Cardiac muscle cell (in vitro differentiated cells and primary cell): ENCODE data around the gene ARMC2. TPM values are rescaled to one million over a fixed set of nuclear protein-coding genes. Genes with fewer than 3 reads are reported as not detected.

Source experiments
- DNase-seq, 2 donors: peaks; one replicate each; pipeline versions ENCODE4 v3.0.0 to v3.0.0-alpha.2; 2010 to 2017; ENCODE audit warnings: low read depth in 1 of 2, low spot score in 1 of 2
- H3K27ac ChIP-seq: fragments of 200-600 bp; sonication (generic); 2 replicates; pipeline ENCODE4 v1.5.1; 2016
- H3K27me3 ChIP-seq: fragments of 200-600 bp; sonication (generic); 2 replicates; pipeline ENCODE4 v1.6.0; 2016; ENCODE audit warnings: control low read depth
- H3K36me3 ChIP-seq: fragments of 200-600 bp; sonication (generic); 2 replicates; pipeline ENCODE4 v1.5.1; 2016; ENCODE audit warnings: control low read depth
- H3K4me1 ChIP-seq: fragments of 200-600 bp; sonication (generic); 2 replicates; pipeline ENCODE4 v1.8.1; 2017; ENCODE audit warnings: low read depth, mild to moderate bottlenecking, mixed run types
- H3K4me3 ChIP-seq: fragments of 200-600 bp; sonication (generic); 2 replicates; pipeline ENCODE4 v1.5.1; 2016; ENCODE audit warnings: mild to moderate bottlenecking
- H3K9me3 ChIP-seq: fragments of 200-600 bp; sonication (generic); 2 replicates; pipeline ENCODE4 v1.5.1; 2017; ENCODE audit warnings: low read depth, mild to moderate bottlenecking, control low read depth
- polyA plus RNA-seq: library from polyadenylated mRNA; unstranded; fragments of >200 nt; fragmentation: Nextera tagmentation; extraction: Ambion mirVana; gene quantifications from 2 replicates; pipeline ENCODE4 v1.2.1, GENCODE V29; 2016
- total RNA-seq: library from RNA; depleted of rRNA; stranded (reverse); fragments of >200 nt; gene quantifications from 2 replicates; pipeline ENCODE4 v1.2.3, GENCODE V29; 2016
- TF ChIP-seq, protein P1 (sequence below): IDR thresholded peaks from 2 replicates; pipeline ENCODE4 v1.5.1; 2012; ENCODE audit warnings: low read depth, mild to moderate bottlenecking, low read length

The ARMC2 gene
- total and polyA plus RNA-seq, 2 experiments from 2014 or later: 2.6 to 3.3 TPM

DNA sequence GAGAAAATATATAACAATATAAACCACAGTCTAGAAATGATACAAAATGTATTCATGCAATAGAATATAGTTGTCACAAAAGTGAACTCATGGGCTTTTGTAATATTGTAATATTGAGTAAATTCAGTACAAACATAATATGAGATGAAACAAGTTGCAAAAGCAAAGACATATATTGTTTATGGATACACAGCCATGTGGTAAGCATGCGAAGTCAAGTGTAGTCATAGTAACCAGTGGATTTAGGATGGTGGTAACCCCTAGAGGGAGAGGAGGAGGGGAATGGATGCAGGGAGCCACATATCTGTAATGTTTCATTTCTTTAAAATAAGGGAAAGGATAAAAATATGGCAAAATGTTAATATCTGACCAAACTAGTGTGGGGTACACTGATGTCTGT, 47.3 kb downstream of the ARMC2 start:
- no peaks in the 10 kb centered on the region for H3K9me3 ChIP-seq

DNA sequence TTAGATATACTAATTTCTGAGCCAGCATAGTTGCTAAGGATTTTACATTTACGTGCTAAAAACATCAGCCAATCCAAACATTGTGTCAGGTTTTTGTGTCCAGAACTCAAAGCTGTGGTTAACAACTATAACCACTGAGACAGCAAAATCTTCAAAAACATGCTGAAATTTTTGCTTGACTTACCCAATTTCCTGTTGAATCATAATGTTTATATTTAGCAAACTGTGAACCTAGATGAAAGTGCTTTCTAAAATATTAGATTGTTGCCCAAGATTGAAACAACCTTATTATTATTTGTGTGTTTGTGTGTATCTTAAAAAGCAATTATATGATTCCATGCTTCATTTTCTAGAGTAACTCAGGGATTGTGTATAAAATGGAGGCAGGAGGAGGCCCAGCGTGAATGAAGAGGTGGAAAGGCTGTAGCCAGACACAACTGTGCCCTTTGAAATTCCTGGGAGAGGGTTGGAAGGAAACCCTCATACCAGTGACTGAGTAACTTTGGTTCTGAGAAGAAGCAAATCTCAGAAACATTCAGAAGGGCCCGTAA, 48.0 kb downstream of the ARMC2 start:
- Histone ChIP-seq H3K4me1 (no peaks in the 10 kb centered on the region), H3K9me3 (no peaks in the 10 kb centered on the region), H3K27ac (no peak overlapping the region), H3K27me3 (no peaks in the 10 kb centered on the region), H3K4me3 (no peak overlapping the region), H3K36me3 (no peaks in the 10 kb centered on the region)
- peak in 1 of 2 donors; percentile 94 for DNase-seq
- TF ChIP-seq, protein P1, sequence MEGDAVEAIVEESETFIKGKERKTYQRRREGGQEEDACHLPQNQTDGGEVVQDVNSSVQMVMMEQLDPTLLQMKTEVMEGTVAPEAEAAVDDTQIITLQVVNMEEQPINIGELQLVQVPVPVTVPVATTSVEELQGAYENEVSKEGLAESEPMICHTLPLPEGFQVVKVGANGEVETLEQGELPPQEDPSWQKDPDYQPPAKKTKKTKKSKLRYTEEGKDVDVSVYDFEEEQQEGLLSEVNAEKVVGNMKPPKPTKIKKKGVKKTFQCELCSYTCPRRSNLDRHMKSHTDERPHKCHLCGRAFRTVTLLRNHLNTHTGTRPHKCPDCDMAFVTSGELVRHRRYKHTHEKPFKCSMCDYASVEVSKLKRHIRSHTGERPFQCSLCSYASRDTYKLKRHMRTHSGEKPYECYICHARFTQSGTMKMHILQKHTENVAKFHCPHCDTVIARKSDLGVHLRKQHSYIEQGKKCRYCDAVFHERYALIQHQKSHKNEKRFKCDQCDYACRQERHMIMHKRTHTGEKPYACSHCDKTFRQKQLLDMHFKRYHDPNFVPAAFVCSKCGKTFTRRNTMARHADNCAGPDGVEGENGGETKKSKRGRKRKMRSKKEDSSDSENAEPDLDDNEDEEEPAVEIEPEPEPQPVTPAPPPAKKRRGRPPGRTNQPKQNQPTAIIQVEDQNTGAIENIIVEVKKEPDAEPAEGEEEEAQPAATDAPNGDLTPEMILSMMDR: no peak

More for the DNA sequence above, 47.3 kb downstream of the ARMC2 start:
- Histone ChIP-seq H3K27me3 (no peaks in the 10 kb centered on the region), H3K4me1 (no peaks in the 10 kb centered on the region), H3K27ac (no peak overlapping the region), H3K4me3 (no peak overlapping the region), H3K36me3 (no peaks in the 10 kb centered on the region)
- peak in 1 of 2 donors; percentile 53 for DNase-seq
- TF ChIP-seq, protein P1: no peak

DNA sequence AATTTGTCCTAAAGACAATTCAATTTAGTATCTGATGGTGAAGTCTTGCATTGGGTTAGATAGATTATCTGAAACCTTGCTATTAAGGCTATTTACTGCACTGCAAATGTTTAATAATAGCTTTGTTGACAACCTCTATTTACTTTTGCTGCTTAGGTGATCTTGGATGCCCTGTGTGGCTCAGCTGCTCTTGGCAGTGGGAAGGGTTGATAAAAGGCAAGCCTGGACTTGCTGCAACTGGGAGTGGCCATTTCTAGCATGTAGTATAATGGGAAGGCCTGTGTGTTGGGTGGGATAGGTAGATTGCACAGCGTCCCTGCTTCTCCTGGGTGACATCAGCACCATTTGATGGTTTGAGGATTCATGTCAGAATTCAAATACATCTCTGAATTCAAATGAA, 49.1 kb downstream of the ARMC2 start:
- TF ChIP-seq, protein P1: no peak
- H3K4me3 ChIP-seq: no peak overlapping the region

DNA sequence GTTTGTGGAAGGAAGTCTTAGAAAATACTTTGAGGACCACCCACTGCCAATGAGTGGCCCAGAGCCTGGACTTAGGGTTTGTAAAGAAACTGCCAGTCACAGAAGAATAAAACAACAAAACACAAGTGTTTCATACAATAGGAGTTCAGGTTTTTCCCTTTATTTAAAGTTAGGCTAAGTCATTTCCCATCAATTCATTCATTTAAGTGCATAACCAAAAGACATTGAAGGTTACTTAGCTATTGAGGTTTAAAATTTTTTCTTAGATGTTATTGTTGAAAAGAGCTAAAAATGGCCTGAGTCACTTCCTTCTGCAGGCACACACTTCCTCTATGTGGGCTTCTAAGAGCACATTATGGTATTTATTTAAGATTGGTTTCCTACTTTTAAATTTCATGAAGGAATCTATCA, 54.2 kb downstream of the ARMC2 start:
- peaks cover 10% of the 10 kb centered on the region for H3K4me1 ChIP-seq
- no peaks in the 10 kb centered on the region for H3K36me3 ChIP-seq
- H3K4me3 ChIP-seq: no peak overlapping the region
- no peaks in the 10 kb centered on the region for H3K27me3 ChIP-seq
- H3K9me3 ChIP-seq: no peaks in the 10 kb centered on the region
- DNase-seq: peak in 1 of 2 donors; percentile 35
- TF ChIP-seq, protein P1: no peak
- no peak overlapping the region for H3K27ac ChIP-seq

More for the DNA sequence above, 49.1 kb downstream of the ARMC2 start:
- Histone ChIP-seq H3K36me3 (no peaks in the 10 kb centered on the region), H3K27ac (no peak overlapping the region), H3K27me3 (no peaks in the 10 kb centered on the region), H3K4me1 (no peaks in the 10 kb centered on the region), H3K9me3 (no peaks in the 10 kb centered on the region)
- DNase-seq: peak in 1 of 2 donors; percentile 32

DNA sequence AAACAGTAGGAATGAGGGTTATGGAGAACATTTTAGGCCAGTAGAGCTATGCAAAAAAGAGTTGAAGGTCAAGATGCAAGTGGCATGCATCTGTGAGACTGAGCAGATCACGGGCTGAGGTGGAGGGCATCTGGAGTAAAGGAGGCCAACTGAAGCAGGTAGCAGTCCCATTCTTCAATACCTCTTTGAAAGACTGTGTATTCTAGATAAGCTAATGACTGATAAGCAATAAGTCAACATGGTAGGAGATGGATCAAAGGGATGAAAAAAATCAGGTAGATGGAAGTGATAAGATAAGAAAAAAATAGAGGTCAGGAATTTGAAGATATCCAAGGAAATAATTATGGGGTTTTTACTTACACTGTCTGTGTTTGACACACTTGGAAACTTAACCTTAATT, 55.6 kb downstream of the ARMC2 start:
- DNase-seq: no peak
- H3K36me3 ChIP-seq: no peaks in the 10 kb centered on the region
- no peaks in the 10 kb centered on the region for H3K9me3 ChIP-seq
- H3K27ac ChIP-seq: no peak overlapping the region
- peaks cover 10% of the 10 kb centered on the region for H3K4me1 ChIP-seq
- no peak overlapping the region for H3K4me3 ChIP-seq
- H3K27me3 ChIP-seq: no peaks in the 10 kb centered on the region
- TF ChIP-seq, protein P1: no peak
